SK-N-MC (cell line): Measurements from ENCODE around the gene MAPK12.

ENCODE experiments used
- EZH2 ChIP-seq: fragments of 200-600 bp; sonication (generic); IDR thresholded peaks from one replicate; pipeline ENCODE4 v1.6.1; 2017; ENCODE audit warnings: antibody characterized with exemption
- POLR2AphosphoS5 ChIP-seq: IDR thresholded peaks from 2 replicates; pipeline ENCODE4 v1.6.1; 2012; ENCODE audit warnings: mild to moderate bottlenecking, low read depth, low read length, borderline replicate concordance

GRCh38 chr22:50306753-50307749 is 45.6 kb upstream of the MAPK12 start, which contains the start of gene PLXNB2:
- TF ChIP-seq EZH2 (no peak), POLR2AphosphoS5 (peak; percentile 50; the same call in 1 of the 2 replicates)
